ENCODE measurements around the gene UTP15. TPM values are rescaled to one million over a fixed set of nuclear protein-coding genes. Genes with fewer than 3 reads are reported as not detected.

UTP15 gene
- total RNA-seq, 1 donor from 2014 or later, result 10.2 TPM

GRCh38 chr5:73624888-73625287 lies 59.3 kb downstream of the UTP15 start:
- H3K27me3 ChIP-seq (ENCODE audit: low read depth), result peaks cover 33% of the 10 kb centered on the region
- no peaks in the 10 kb centered on the region for H3K36me3 ChIP-seq
- no peak for DNase-seq
- intact Hi-C loops (cut with micrococcal nuclease), result no loop called here
- peak overlapping the region; percentile 76 for H3K27ac ChIP-seq (replicated peaks)
- peaks cover 19% of the 10 kb centered on the region for H3K4me1 ChIP-seq
- H3K4me3 ChIP-seq, result peak overlapping the region; percentile 75
- TF ChIP-seq CTCF (IDR thresholded peaks at IDR 0.05; ENCODE audit: borderline replicate concordance), result no peak
- no peaks in the 10 kb centered on the region for H3K9me3 ChIP-seq (replicated peaks)

- no peaks in the 10 kb centered on the region for H3K36me3 ChIP-seq
- DNase-seq, result peak; percentile 18
- TF ChIP-seq CTCF (IDR thresholded peaks at IDR 0.05; ENCODE audit: borderline replicate concordance), result no peak
- H3K9me3 ChIP-seq (replicated peaks), result no peaks in the 10 kb centered on the region
- intact Hi-C loops (cut with micrococcal nuclease), result no loop called here
- peaks cover 39% of the 10 kb centered on the region for H3K27me3 ChIP-seq (ENCODE audit: low read depth)
- peaks cover 19% of the 10 kb centered on the region for H3K4me1 ChIP-seq
- H3K27ac ChIP-seq (replicated peaks), result peak overlapping the region; percentile 76
- peak overlapping the region; percentile 75 for H3K4me3 ChIP-seq
These were observed 59.9 kb downstream of the UTP15 start for GRCh38 chr5:73625372-73625943.

- Histone ChIP-seq H3K27ac (replicated peaks) (peak within 1 kb of the TSS; percentile 76), H3K27me3 (ENCODE audit: low read depth) (peaks cover 44% of the 10 kb centered on the region), H3K4me1 (peaks cover 19% of the 10 kb centered on the region), H3K9me3 (replicated peaks) (no peaks in the 10 kb centered on the region), H3K4me3 (peak within 1 kb of the TSS; percentile 75), H3K36me3 (no peaks in the 10 kb centered on the region)
- intact Hi-C loops (cut with micrococcal nuclease), result no loop called here
- no peak for TF ChIP-seq CTCF (IDR thresholded peaks at IDR 0.05; ENCODE audit: borderline replicate concordance)
- DNase-seq, result peak; percentile 41
These were observed 60.6 kb downstream of the UTP15 start, which contains the start of gene ARHGEF28 for GRCh38 chr5:73625944-73626811. ARHGEF28 (plus strand) TSS chr5:73626196; CDS start chr5:73684852, 58,656 bp downstream.

DNA sequence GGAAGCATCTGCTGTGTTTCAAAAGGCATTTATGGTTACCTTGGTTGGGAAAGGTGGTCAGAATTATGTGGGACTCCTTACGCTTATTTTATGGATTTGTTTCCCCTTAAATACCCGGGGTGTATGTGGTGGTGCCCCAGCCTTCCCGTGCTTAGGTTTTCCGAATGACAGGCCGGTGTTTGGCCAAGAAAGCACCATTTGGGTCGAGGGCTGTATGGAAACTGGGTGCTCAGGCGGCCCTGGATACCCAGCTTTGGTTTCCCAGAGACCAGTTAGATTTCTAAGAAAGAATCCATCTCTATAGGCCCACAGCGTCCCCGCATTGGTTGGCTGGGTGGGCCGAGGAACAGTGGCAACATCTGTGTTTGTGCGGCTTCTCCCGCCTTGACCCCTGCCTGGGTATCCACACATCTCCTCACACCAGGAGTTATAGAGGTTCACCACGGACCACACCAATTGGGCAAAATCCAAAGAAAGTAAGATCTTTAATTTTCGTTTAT lies 61.3 kb downstream of the UTP15 start:
- Histone ChIP-seq H3K36me3 (no peaks in the 10 kb centered on the region), H3K27me3 (ENCODE audit: low read depth) (peaks cover 51% of the 10 kb centered on the region), H3K4me1 (peaks cover 19% of the 10 kb centered on the region), H3K27ac (replicated peaks) (peak overlapping the region; percentile 76), H3K4me3 (peak overlapping the region; percentile 75), H3K9me3 (replicated peaks) (no peaks in the 10 kb centered on the region)
- no peak for DNase-seq
- intact Hi-C loops (cut with micrococcal nuclease), result no loop called here
- no peak for TF ChIP-seq CTCF (IDR thresholded peaks at IDR 0.05; ENCODE audit: borderline replicate concordance)

- Histone ChIP-seq H3K27me3 (ENCODE audit: low read depth) (peaks cover 65% of the 10 kb centered on the region), H3K9me3 (replicated peaks) (no peaks in the 10 kb centered on the region), H3K36me3 (no peaks in the 10 kb centered on the region), H3K4me3 (no peak overlapping the region), H3K27ac (replicated peaks) (no peak overlapping the region), H3K4me1 (peaks cover 19% of the 10 kb centered on the region)
- intact Hi-C loops (cut with micrococcal nuclease), result no loop called here
- DNase-seq, result no peak
- no peak for TF ChIP-seq CTCF (IDR thresholded peaks at IDR 0.05; ENCODE audit: borderline replicate concordance)
These were observed 63.9 kb downstream of the UTP15 start for GRCh38 chr5:73629456-73629855.
